NCI-H1417 (cell line): ENCODE results near the gene WDR90.

Experiments used
- DNase-seq, 3 experiments: peaks; one replicate each; lab custom pipeline; 2025; lab: John Stamatoyannopoulos, UW

WDR90 gene

DNA sequence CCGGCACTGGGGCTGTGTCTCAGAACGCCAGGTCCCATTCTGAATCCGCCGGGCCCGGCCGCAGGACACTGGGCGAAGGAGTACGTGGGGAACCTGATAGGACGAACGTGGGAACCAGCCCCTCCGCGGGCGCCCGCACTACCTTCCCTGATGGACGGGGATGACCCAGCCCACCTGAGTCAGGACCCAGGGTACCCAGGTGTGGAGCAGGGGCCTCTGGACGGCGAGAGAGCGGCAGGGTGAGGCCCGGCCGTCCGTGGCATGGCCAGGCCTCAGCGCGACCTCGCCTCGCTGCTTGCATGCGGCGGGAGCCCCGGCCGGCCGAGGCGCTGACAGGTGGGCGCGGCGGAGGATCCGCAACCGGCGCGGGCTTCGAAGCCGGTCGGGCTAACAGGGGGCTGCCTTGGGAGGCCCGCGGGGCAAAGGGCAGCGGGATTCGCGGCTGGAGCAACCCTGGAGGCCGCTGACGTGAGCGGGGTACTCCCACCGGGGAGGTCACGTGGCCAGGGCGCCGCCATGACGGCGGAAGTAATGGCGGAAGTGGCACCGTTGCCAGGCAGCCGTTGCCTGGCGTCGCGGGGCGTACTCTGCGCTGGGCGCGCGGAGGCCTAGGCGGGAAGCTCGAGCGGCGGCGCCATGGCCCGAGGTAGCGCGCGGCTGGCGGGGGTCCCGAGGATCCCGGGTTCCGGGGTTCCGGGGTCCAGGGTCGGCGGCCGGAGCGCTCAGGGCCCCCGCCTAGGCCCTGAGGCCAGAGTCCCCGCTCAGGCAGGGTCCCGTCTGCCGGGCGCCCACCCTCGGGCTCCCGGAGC is at the start of gene WDR90:
Gene WDR90 (plus strand): TSS at position 585 of the 809 bp plus-strand sequence. CDS start 52 bp downstream, at position 637.
- peak; percentile 90 to 98 (median 93) for DNase-seq

DNA sequence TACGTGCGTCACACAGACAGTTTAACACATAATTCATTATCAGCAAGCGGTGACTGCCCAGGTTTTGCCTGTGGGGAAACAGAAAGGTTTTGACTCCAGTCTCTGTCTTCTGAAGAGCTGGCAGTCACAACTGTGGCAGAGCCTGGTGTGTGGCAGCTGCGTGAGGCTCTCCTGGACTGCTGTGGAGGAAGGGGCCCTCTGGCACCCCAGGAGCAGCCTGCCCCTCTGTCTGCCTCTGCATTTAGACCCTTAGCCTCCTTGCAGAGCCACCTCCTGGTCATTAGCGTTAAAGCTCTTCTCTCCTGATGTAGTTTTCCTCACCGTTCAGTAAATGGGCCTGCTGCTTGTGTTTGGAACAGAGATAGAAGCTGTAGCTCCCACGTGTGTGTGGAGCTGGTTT is 48.4 kb upstream of the WDR90 start:
- peak in 1 of 3 experiments; percentile 6 for DNase-seq

DNA sequence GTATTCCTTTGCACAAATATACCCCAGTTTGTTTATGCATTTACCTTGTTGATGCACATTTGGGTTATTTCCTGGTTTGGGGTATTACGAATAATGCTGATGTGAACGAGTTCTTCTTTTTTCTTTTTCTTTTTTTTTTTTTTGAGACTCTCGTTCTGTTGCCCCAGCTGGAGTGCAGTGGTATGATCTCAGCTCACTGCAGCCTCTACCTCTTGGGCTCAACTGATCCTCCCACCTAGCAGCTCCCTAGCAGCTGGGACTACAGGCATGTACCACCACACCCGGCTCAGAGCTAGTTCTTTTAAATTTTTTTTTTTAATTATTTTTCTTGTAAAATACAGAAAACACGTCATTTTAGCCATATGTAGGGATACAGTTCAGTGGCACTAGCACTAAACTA is 45.2 kb upstream of the WDR90 start:
- no peak for DNase-seq

DNA sequence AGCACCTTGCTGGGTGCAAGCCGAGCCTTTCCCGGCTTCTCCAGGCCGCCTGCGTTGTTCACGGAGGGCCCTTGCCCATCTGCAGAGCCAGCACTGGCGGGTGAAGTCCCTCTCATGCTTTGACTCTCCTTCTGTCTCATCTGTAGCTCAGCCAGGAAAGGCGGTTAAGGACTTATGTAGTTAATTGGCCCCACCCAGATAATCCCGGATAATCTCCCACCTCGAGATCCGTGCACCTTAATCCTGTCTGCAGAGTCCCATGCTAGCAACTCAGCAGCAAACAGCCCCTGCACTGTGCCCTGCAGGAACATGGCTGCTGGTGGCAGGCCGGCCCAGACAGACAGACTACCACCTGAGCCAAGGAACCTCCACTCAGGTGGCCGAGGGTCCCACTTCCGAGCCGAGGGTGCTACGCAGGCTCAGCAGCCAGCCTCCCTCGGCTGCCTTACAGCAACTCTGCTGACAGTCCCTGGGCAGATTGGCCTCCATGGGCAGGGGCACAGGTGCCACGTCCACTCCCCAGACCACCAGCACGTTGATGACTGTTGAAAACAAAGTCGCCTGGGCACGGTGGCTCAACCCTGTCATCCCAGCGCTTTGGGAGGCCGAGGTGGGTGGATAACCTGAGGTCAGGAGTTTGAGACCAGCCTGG is 42.4 kb upstream of the WDR90 start:
- no peak for DNase-seq

DNA sequence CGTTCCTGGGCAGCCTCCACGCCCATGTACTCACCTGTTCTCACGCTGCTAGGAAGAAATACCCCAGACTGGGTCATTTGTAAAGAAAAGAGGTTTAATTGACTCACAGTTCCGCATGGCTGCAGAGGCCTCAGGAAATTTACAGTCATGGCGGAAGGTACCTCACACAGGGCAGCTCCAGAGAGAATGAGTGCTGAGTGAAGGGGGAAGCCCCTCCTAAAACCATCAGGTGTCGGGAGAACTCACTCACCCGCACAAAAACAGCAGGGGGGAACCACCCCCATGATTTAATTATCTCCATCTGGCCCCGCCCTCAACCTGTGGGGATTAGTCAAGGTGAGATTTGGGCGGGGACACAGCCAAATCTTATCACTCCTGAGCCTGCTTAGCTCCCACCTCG is 41.1 kb upstream of the WDR90 start:
- peak in 2 of 3 experiments; percentile 37 to 43 for DNase-seq

DNA sequence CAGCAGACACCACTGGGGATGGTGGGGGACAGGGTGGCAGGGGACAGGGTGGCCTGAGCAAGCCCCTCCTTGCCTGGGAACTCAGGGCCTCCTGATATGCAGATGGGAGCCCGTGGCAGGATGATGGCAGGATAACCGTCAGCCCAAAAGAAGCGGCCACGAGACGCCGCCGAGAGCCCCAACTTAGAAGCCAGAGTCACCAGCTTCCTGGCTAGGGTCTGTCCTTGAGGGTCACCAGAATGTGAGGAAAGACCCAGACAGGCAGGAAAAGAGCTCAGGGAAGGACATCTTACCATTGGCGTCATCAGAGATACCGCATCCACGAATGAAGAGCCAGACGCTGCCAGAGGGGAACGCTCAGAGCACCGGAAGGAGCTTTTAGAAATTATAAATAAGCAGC is 39.8 kb upstream of the WDR90 start:
- DNase-seq, result no peak

DNA sequence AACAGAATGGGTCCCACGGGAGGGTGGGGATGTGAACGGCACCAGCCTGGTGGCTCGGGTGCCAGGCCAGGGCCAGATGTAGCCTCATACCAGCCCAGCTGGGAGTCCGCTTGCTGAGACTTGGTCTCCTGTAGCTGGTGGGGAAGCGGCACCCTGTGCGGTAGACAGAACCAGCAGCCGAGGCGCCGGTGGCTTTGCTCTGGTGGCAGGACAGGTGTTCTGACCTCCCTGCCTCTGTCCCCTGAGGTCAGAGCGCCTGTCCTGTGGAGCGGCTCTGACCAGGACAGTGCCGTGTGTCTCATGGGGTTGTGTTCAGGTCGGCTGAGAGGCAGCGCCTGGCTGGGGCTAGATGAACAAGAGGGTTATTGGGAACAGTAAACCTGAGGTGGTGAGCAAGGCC is 39.2 kb upstream of the WDR90 start:
- no peak for DNase-seq

DNA sequence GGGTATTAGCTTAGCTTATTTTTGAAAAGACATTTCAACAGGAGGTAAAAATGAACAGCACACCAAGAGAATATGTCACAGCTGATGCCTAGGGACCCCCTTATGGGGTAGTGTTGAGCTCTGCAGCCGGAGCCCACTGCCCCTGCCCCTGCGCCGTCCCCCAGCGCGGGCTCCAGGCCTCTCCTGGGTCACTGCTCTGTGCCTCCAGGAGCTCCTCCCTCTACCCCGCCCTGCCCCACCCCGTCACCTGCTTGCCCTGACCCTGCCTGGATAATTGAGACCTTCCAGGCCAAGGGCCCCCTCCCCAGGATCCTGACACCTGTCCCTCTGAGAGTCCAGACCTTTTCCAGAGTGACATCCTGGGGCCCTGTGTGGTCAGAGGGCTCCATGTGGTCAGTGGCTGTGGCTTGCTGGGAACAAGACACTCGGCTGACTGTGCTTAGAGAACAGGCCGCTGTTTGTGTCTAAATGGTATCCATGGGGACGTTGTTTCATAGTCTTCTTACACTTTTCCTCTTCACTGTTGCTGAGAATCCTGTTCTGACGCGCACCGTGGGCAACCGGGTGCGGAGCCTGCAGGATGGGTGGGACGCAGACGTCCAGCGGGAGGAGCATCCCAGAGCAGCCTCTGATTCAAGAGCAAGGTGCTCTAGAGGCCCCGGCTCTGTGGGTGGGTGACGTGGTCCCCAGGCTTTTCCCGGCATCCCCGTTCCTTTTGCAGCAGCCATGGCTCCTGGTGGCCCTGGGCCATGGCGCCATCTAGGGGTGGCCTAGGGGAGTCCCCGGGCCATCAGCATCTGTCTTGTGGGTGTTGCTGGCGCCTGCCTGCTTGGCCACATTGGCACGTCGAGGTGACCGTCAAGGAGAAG is 38.4 kb upstream of the WDR90 start:
- DNase-seq, result peak; percentile 31 to 53 (median 53)

DNA sequence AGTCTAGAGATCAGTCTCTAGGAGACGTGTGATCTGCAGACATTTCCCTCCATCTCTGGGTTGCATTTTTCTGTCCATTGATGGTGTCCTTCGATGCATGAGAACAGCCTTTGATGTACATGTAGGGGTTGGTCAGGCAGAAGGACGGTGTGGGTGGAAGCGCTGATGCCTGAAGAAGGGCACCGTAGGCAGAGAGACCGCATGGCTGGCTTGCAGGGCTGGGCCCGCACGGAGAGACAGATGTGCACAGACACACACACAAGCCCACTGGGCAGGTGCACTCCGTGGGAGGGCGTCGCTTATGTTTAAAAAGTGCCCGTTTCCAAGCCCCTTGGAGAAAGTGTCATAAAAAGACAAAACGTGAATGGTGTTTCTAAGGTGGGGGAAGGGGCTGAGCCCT is 34.0 kb upstream of the WDR90 start:
- no peak for DNase-seq

DNA sequence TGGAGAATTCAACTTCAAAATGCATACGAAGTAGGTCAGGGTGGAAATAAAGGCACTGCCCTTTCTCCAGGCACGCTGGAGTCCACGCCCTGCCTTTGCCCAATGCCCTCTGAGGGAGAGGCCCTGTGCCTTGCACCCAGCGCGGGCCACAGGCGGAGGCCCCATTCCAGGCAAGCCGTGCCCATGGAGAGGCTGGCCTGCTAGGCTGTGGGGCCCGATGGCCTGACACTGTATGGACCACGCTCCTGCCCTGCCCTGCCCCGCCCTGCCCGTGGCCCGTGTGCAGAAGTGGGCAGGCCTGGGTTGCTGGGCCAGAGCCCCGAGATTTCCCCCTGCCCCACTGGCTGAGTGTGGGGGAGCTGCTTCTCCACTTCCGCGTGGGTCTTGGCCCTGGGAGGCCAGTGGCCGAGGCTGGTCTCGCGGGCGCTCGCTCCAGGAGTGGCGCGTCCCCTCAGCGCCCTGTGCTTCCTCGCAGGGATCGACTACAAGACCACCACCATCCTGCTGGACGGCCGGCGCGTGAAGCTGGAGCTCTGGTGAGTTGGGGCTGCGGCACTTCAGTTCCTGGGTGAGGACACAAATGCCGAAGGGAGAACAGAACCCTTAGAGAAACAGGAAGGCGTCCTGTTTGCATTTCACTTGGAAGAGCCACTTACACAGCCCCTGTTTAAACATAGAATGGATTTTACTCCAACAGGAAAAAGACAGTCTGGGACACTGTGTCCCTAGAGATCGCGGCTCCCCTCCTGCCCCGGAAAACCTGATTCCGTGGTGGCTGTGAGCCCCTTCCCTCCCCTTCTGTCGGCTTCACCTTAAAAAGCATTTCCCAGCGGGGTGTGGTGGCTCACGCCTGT is 32.2 kb upstream of the WDR90 start:
- DNase-seq, result no peak

DNA sequence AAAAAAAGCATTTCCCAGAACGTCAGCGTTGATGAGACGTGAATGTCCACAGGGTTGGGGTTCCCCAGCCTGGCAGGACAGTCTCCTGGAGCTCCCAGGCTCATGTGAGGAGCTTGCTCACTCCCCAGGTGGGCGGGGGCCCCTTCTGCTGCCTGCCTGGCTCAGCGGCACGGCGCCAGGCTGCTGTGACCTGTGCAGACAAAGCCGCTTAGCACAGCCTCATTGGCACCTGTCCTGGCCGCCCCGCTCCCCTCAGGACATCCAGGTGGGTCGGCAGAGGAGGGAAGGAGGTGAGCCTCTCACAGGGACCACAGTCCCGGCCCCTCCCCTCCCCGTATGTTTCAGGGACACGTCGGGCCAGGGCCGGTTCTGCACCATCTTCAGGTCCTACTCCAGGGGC is 31.3 kb upstream of the WDR90 start:
- DNase-seq, result no peak

DNA sequence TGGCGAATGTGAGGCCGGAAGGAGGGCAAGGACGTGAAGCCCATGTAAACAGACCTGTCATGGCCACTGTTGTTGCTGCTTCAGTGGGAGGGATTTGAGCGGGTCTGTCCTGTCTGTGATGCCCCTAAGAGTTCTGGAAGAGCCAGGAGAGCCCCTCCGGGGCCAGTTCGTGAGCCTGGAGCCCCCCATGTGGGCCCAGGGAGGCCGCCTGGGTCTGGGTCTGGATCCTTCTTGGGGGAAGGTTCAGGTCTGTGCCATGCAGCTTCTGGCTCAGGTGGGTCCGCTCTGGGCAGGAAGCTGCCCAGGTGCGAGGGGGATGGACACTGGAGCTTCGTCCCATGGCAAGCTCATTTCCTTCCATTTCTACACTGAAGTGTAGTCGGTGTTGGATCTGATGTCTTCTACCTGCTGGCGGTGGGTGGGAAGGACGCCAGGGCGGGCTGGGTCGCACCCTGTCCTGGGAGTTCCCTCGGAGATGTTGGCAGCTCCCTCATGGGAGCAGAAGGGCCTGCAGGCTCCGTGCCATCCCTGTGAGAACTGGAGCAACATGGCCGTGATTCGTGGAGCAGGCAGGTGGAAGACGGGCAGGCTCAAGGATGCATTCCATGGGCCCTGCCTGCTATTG is 29.6 kb upstream of the WDR90 start:
- DNase-seq, result no peak

DNA sequence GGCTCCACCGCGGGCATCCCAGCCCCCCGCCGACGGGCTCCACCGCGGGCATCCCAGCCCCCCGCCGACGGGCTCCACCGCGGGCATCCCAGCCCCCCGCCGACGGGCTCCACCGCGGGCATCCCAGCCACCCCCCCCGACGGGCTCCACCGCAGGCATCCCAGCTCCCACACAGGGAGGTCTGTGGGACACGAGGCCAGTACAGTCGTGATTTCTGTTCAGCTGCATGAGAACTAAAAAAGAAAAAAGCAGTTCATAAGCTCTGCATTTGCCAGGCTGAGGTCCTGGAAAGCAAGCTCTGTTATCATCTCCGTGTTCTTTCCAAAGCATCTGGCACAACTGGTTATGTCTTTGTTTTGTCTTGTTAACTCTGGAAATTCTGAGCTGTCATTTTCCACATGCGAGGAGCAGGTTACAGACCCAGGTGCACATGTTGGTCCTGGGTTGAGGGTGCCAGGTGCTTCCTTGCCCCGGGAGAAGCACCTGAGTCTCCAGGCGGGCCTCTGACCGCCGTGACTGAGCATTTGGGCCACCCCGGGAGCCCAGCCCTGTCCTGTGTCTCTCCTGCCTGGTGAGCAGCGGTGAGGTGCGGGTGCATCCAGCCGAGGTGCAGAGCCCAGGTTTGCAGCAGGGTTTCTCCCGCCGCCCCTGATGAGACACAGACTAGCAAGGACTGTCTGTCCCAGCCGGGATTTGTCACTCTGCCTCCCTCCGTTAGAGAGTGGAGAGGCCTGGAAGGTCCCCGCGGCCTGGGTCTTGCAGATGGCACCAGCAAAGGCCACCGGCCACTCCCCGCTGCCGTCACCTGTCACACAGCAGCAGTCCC is 28.3 kb upstream of the WDR90 start:
- DNase-seq, result peak in 1 of 3 experiments; percentile 9

DNA sequence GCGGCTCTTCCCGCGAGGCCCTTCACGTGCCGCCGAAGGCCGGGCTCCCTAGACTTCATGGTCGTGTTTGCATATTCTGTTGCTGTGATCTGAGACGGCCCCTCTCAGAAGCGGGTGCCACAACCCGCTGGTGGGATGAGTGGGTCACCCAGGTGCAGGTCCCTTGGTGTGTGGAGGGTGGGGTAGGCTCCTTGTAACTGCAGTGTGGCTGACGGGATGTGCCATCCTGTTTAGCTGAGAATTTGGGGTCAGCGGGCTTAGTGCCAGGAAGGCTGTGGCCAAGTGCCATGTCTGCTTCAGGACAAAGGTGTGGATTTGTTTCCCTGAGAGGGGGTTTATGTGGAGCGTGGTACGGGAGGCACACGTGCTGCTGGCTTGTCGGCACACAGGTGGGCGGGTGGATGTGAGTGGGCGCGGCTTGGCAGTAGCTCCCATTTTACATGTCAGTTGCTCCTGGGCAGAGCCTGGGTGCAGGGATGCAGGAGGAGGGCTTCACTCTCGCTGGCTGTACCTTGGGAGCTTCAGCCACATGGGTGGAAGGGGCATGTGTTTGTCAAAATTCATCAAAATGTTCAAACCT is 27.5 kb upstream of the WDR90 start:
- peak in 2 of 3 experiments; percentile 9 to 14 for DNase-seq

DNA sequence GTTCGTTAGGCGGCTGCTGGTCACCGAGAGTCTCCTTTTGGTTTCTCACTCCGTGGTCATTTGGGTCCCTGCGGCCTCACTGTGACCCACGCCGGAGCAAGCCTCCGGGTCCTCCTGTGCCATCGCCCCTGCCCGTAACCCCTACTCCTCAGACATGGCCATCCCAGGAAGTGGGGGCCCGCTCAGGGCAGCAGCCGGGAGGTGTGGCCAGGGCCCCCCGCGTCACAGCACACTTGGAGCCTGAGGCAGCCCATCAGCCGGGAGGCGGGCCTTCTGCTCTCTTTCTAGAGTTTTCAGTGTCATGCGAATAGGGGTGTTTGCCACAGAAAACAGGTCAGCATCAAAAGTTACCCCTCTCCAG is 26.3 kb upstream of the WDR90 start:
- no peak for DNase-seq

DNA sequence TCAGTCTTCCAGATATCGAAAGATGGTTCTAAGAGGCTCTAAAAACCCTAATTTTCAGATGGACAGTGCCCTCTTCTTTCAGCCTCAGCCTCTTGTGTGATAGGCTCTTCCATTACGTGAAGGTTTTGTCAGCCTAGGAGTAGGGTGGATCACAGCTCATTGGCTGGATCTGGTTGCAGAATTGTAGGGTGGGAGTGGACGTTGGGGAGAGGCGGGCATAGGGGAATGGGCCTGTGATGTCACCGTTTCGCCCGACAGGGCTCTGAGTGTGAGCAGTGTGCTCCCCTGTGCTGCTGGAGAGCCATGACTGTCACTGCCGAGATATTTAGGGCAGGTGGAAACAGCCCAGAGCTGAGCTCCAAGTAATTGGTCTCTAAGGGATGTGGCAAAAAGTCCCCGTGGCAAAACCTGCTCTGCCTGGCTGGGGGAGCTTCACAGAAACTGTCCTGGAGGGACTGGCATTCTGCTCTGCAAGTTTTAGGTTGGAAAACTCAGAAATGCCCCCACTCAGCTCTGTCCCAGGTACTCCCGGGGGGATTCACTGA is 24.6 kb upstream of the WDR90 start:
- no peak for DNase-seq

DNA sequence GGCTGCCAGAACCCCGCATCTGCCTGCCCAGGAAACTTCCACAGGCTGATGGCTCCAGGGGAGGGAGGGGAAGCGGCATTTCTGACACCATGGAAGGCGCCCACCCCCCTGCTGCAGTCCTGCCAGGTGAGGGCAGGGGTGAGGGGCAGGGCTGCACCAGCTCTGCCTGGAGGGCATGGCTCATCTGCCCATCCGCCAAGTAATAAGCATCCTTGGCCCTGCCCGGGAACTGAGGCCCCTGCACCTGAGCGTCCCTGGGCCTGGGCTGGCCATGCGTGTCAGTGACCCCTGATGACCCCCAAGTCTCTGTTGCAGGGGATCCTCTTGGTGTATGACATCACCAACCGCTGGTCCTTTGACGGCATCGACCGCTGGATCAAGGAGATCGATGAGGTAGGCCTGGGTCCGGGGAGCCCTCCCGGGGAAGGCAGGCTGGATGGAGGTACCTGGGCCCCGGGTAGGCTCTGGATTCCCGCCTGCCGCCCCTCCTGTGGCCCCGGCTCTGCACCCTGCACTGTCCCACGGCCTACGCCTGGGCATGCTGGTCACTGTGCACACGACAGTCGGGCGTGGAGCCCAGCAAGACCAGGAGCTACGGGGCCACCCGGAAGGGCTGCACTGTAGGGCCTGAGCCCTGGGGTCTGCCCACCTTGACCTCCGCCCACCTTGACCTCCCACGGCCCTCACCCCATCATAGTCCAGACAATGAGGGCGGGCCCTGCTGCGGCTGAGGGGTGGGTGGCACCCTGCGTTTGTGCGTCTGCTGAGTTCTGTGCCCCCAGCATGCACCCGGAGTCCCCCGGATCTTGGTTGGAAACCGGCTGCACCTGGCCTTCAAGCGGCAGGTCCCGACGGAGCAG is 23.8 kb upstream of the WDR90 start:
- DNase-seq, result no peak

DNA sequence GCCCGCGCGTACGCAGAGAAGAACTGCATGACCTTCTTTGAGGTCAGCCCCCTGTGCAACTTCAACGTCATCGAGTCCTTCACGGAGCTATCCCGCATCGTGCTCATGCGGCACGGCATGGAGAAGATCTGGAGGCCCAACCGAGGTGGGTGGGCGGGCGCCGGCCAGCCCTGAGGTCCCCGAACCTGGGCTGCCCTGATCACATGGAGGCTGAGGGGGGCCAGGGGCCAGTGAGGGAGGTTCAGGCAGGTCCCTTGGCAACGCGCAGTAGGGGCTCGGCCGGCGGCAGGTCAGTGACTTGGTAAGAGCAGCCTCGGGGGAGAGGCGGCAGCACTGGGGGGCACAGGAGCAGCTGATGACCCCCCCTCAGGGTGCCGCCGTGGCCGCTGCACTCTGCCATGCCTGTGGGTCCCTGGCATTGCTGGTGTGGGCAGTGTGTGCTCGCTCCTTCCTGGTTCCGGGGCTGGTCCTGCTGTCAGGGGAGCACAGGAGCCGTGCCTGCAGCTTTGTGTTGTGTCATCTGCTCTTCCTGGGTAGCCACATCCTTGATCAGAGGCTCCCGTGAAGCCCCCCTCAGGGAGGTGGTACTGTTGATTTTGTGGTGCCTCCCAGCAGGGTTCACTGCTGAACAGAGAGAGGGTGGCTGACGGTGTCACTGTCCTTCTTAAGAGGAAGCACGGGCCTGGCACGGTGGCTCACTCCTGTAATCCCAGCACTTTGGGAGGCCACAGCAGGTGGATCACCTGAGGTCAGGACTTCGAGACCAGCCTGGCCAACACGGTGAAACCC is 23.0 kb upstream of the WDR90 start:
- DNase-seq, result no peak
